DLD1 (cell line): ENCODE measurements around the gene SLC25A52.
"Not testable (repeated sequence)": the region's sequence is repeated elsewhere in the genome, so short reads cannot be mapped to it uniquely, and the experiment has no call there.

ENCODE experiments used
- in situ Hi-C: cut with HindIII; loops from 2 replicates; pipeline ENCODE4 v1.10.0; 2017; ENCODE audit warnings: low sequenced_read_pairs

SLC25A52 gene

GRCh38 chr18:31741097-31741735 lies 19.5 kb downstream of the SLC25A52 start:
- in situ Hi-C loops, result no loop called here

DNA sequence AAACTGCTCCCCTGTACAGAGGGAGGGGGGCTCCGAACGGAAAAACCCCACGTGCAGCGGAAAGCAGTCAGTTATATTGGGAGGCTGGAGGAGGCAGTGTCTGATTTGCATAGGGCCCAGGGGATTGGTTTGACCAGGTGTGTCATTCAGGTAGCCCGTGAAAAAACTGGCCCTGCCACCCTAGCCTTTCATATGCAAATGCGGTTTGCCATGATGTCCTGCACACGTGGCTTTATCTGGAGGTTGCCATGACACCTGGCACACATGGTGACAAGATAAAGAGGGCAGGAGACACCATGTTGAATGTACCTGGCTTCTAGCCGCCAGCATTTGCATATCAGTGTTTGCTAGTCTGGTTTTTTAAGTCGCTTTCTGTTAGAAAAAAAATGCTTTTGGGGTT lies 20.5 kb downstream of the SLC25A52 start:
- in situ Hi-C loops, result no loop called here

- in situ Hi-C loops, result no loop called here
Observed at GRCh38 chr18:31739651-31740050, 21.0 kb downstream of the SLC25A52 start.

GRCh38 chr18:31738460-31739407 lies 21.9 kb downstream of the SLC25A52 start:
- in situ Hi-C loops, result no loop called here

GRCh38 chr18:31736630-31737029 lies 24.1 kb downstream of the SLC25A52 start:
- in situ Hi-C loops, result no loop called here

DNA sequence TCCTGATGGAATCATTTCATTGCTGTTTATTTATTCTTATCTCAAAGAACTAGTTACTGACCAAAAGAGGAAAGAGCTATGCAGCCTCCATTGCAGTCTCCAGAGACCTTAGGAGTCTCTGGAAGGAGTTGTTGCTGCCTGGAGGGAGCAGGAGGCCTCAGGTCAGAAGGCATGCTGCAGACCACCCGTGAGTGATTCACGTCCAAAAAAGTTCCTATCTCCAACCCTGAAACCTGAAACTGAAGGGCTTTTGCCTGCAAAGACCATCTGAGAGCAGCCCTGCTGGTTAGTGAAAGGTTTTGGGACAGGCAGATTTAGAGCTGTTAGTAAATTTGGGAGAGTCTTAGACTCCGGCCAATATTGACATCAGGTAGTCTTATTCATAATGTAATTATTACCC lies 29.1 kb downstream of the SLC25A52 start:
- in situ Hi-C loops, result no loop called here

- in situ Hi-C loops, result not testable (repeated sequence)
Observed at GRCh38 chr18:31729196-31729595, 31.5 kb downstream of the SLC25A52 start.

- in situ Hi-C loops, result no loop called here
Observed at GRCh38 chr18:31723990-31724711, 36.5 kb downstream of the SLC25A52 start.

GRCh38 chr18:31723639-31723989 lies 37.1 kb downstream of the SLC25A52 start:
- in situ Hi-C loops, result no loop called here

GRCh38 chr18:31722369-31722957 lies 38.2 kb downstream of the SLC25A52 start:
- in situ Hi-C loops, result no loop called here

DNA sequence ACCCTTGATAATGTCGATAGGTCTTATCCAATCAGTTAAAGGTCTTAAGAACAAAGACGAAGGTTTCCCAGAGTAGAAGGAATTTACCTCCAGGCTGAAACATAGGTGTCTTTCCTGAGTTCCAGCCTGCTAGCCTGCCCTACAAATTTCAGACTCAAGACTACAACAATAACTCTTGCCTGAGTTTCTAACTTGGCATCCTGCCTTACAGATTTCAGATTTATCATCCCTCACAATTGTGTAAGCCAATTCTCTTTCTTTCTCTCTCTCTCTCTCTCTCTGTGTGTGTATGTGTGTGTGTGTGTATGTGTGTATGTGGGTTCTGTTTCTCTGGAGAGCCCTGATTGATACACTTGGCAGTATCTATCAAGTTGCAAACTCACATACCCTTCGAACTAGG lies 39.1 kb downstream of the SLC25A52 start:
- in situ Hi-C loops, result no loop called here

DNA sequence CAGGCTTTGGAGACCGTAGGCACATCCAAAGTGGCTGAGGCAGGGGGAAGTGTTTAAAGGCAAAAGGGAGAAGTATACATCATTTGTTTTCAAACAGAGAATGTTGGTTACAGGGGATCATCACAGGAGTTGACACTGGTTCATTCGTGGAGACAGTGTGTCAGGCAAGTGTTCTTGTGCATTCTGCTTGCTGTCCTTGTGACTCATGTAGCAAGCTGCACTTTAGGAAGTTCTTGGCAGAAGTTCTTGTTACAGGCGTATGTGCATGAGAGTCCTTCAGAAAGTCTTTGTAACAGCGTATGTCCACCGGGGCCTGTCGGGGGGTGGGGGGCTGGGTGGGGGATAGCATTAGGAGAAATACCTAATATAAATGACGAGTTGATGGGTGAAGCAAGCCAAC lies 39.8 kb downstream of the SLC25A52 start:
- in situ Hi-C loops, result no loop called here

GRCh38 chr18:31719363-31720006 lies 41.2 kb downstream of the SLC25A52 start:
- in situ Hi-C loops, result no loop called here

GRCh38 chr18:31718386-31718785 lies 42.3 kb downstream of the SLC25A52 start:
- in situ Hi-C loops, result no loop called here

DNA sequence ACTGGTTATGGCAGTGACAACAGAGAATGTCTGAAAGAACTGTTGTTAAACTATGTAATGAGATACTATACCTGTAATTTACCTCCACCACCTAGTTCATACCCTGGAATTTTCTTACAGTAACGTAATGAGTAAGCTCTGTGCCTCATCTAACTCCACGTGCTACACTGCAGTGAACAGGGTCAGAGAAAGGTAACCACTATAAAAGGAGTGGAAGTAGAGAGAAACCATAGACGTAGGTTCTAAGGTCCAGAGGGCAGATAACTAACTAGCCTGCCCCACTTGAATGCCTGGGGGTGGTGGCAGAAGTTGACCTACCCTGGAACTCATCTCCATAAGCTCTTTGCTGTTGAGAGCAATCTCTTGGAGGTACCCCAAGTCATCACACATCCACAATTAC lies 44.3 kb downstream of the SLC25A52 start:
- in situ Hi-C loops, result no loop called here

DNA sequence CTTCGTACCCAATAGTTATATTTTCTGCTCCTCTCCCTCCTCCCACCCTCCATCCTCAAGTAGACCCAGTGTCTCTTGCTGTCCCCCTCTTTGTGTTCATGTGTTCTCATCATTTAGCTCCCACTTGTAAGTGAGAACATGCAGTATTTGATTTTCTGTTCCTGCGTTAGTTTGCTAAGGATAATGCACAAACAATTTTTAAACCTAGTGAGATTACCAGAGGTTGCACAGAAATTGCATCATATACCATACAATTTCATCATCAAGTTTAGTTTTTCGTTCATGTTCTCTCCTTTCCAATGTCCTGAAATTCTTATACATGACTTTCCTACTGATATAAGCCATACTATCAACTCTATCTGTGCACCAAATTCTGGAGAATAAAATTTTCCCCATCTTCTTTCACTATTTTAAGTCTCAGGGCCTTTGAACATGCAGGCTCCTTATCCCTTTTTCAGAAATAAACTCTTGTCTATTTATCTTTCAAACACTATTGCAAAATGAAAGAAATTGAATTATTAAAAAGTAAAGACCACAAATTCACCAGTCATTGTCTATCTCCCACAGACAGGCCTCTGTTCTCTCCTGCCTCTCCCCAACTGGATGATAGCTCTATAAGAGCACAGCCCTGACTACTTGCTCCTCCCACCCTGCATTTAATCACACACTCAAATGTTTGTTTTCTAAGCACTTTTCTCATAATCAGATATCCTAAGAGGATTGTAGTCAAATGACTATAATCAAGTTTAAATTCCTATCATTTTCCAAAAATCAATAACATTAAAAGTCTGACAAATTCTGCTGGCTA lies 49.1 kb downstream of the SLC25A52 start:
- in situ Hi-C loops, result no loop called here

GRCh38 chr18:31710826-31711225 lies 49.9 kb downstream of the SLC25A52 start:
- in situ Hi-C loops, result no loop called here
